Esophagus (tissue), 2 donors: Measurements from ENCODE around the gene TUFT1. TPM values are rescaled to one million over a fixed set of nuclear protein-coding genes. Genes with fewer than 3 reads are reported as not detected.

ENCODE experiments used
- H3K27ac ChIP-seq, 2 donors: one replicate each; pipeline ENCODE4 v1.5.1; 2013; ENCODE audit warnings: low read depth in 2 of 2, mild to moderate bottlenecking in 2 of 2, inconsistent platforms in 1 of 2, low read length in 1 of 2, moderate library complexity in 1 of 2
- H3K27me3 ChIP-seq, 2 donors: one replicate each; pipeline ENCODE4 v1.6.1; 2013; ENCODE audit warnings: low read length in 2 of 2, control low read depth in 1 of 2, mild to moderate bottlenecking in 1 of 2; ENCODE audit not compliant: insufficient read depth in 2 of 2, control insufficient read depth in 1 of 2
- H3K36me3 ChIP-seq, 2 donors: one replicate each; pipeline ENCODE4 v1.6.1; 2013; ENCODE audit warnings: low read length in 1 of 2; ENCODE audit not compliant: control insufficient read depth in 2 of 2, insufficient read depth in 2 of 2
- H3K4me1 ChIP-seq, 2 donors: one replicate each; pipeline ENCODE4 v1.6.1; 2013; ENCODE audit warnings: low read length in 1 of 2; ENCODE audit not compliant: control insufficient read depth in 2 of 2, insufficient read depth in 2 of 2
- H3K4me3 ChIP-seq, 2 donors: one replicate each; pipeline ENCODE4 v1.5.1; 2013; ENCODE audit warnings: low read length in 2 of 2, mild to moderate bottlenecking in 2 of 2, low read depth in 1 of 2, moderate library complexity in 1 of 2
- H3K9me3 ChIP-seq, 2 donors: one replicate each; pipeline ENCODE4 v1.6.1; 2013; ENCODE audit warnings: mild to moderate bottlenecking in 2 of 2, low read depth in 1 of 2, low read length in 1 of 2, moderate library complexity in 1 of 2; ENCODE audit not compliant: control insufficient read depth in 2 of 2, insufficient read depth in 1 of 2
- WGBS, 2 donors: extraction: QIAGEN DNeasy Blood & Tissue Kit; methylation state at CpG; one replicate each; pipeline ENCODE4 v1.1.7; 2013; 5-methylcytosine and 5-hydroxymethylcytosine counted together
- polyA plus RNA-seq, 2 donors: library from polyadenylated mRNA; stranded (reverse); fragments of 200-250 nt; gene quantifications; one replicate each; pipeline ENCODE4 v1.2.3, GENCODE V29; 2013
- donor health status: healthy with polysubstance abuse.
- donor health status: Bipolar disorder and iron deficiency.

Gene TUFT1
- polyA plus RNA-seq, 2 donors = 28.6 to 33.5 TPM

- H3K4me1 ChIP-seq = peaks cover 2% of the 10 kb centered on the region in 2 donors
- H3K4me3 ChIP-seq = no peak overlapping the region
- H3K27ac ChIP-seq = no peak overlapping the region
- H3K9me3 ChIP-seq = no peaks in the 10 kb centered on the region
- H3K36me3 ChIP-seq = no peaks in the 10 kb centered on the region
- 67 to 77% methylated on average over 3 of the region's 3 CpGs for WGBS, 2 donors
- H3K27me3 ChIP-seq = no peaks in the 10 kb centered on the region
Measured at GRCh38 chr1:151606857-151607256, 66.7 kb downstream of the TUFT1 start.

GRCh38 chr1:151610142-151610541 lies 70.0 kb downstream of the TUFT1 start:
- Histone ChIP-seq H3K9me3 (no peaks in the 10 kb centered on the region), H3K4me3 (no peak overlapping the region), H3K27me3 (no peaks in the 10 kb centered on the region), H3K27ac (no peak overlapping the region), H3K4me1 (peaks cover 2 to 7% of the 10 kb centered on the region in 2 donors), H3K36me3 (no peaks in the 10 kb centered on the region)
- 89 to 94% methylated on average over 3 of the region's 3 CpGs for WGBS, 2 donors

GRCh38 chr1:151611288-151611790 lies 71.2 kb downstream of the TUFT1 start:
- H3K9me3 ChIP-seq = no peaks in the 10 kb centered on the region
- no peaks in the 10 kb centered on the region for H3K36me3 ChIP-seq
- peak overlapping the region; percentile 92 for H3K27ac ChIP-seq
- H3K27me3 ChIP-seq = no peaks in the 10 kb centered on the region
- peaks cover 0 to 5% of the 10 kb centered on the region in 2 donors for H3K4me1 ChIP-seq
- H3K4me3 ChIP-seq = peak overlapping the region; percentile 62 to 99
- WGBS, 2 donors = 11% methylated on average over 6 of the region's 6 CpGs

GRCh38 chr1:151611832-151612500 lies 71.9 kb downstream of the TUFT1 start, which contains the start of gene SNX27:
Gene SNX27 (plus strand): TSS chr1:151612050. CDS start chr1:151612202, 152 bp downstream.
- Histone ChIP-seq H3K36me3 (no peaks in the 10 kb centered on the region), H3K4me3 (peak within 1 kb of the TSS; percentile 62 to 99), H3K27me3 (no peaks in the 10 kb centered on the region), H3K9me3 (no peaks in the 10 kb centered on the region), H3K4me1 (peaks cover 0 to 4% of the 10 kb centered on the region in 2 donors), H3K27ac (peak within 1 kb of the TSS; percentile 92)
- WGBS, 2 donors = 1% methylated on average over 69 to 79 of the region's 79 CpGs

- Histone ChIP-seq H3K27me3 (no peaks in the 10 kb centered on the region), H3K4me1 (peaks cover 0 to 4% of the 10 kb centered on the region in 2 donors), H3K9me3 (no peaks in the 10 kb centered on the region), H3K36me3 (no peaks in the 10 kb centered on the region), H3K27ac (peak overlapping the region; percentile 92), H3K4me3 (peak overlapping the region; percentile 62 to 99)
- 2% methylated on average over 33 to 44 of the region's 44 CpGs for WGBS, 2 donors
Measured at GRCh38 chr1:151612501-151613281, 72.6 kb downstream of the TUFT1 start.

GRCh38 chr1:151613282-151613780 lies 73.2 kb downstream of the TUFT1 start:
- H3K4me1 ChIP-seq = peaks cover 0 to 4% of the 10 kb centered on the region in 2 donors
- no peaks in the 10 kb centered on the region for H3K9me3 ChIP-seq
- 41 to 42% methylated on average over 9 of the region's 9 CpGs for WGBS, 2 donors
- no peaks in the 10 kb centered on the region for H3K27me3 ChIP-seq
- no peaks in the 10 kb centered on the region for H3K36me3 ChIP-seq
- peak overlapping the region; percentile 62 to 99 for H3K4me3 ChIP-seq
- H3K27ac ChIP-seq = peak overlapping the region in 1 of 2 donors; percentile 92

- H3K4me1 ChIP-seq = peaks cover 0 to 4% of the 10 kb centered on the region in 2 donors
- no peak overlapping the region for H3K4me3 ChIP-seq
- no peaks in the 10 kb centered on the region for H3K36me3 ChIP-seq
- WGBS, 2 donors = 42 to 62% methylated on average over 4 of the region's 4 CpGs
- no peaks in the 10 kb centered on the region for H3K9me3 ChIP-seq
- no peak overlapping the region for H3K27ac ChIP-seq
- H3K27me3 ChIP-seq = no peaks in the 10 kb centered on the region
Measured at GRCh38 chr1:151615711-151616504, 75.8 kb downstream of the TUFT1 start.

- H3K36me3 ChIP-seq = no peaks in the 10 kb centered on the region
- no peaks in the 10 kb centered on the region for H3K9me3 ChIP-seq
- H3K4me1 ChIP-seq = peaks cover 0 to 4% of the 10 kb centered on the region in 2 donors
- no peaks in the 10 kb centered on the region for H3K27me3 ChIP-seq
- WGBS, 2 donors = 49 to 74% methylated on average over 3 of the region's 3 CpGs
- H3K27ac ChIP-seq = no peak overlapping the region
- H3K4me3 ChIP-seq = no peak overlapping the region
Measured at GRCh38 chr1:151616505-151616849, 76.4 kb downstream of the TUFT1 start.

GRCh38 chr1:151618003-151618402 lies 77.9 kb downstream of the TUFT1 start:
- H3K4me3 ChIP-seq = no peak overlapping the region
- 69 to 84% methylated on average over 3 of the region's 3 CpGs for WGBS, 2 donors
- H3K9me3 ChIP-seq = no peaks in the 10 kb centered on the region
- H3K27ac ChIP-seq = peak overlapping the region in 1 of 2 donors; percentile 20
- H3K27me3 ChIP-seq = no peaks in the 10 kb centered on the region
- H3K4me1 ChIP-seq = peaks cover 0 to 4% of the 10 kb centered on the region in 2 donors
- H3K36me3 ChIP-seq = no peaks in the 10 kb centered on the region
